Myocyte (in vitro differentiated cells): ENCODE data around the gene SLC37A4. TPM values are rescaled to one million over a fixed set of nuclear protein-coding genes. Genes with fewer than 3 reads are reported as not detected.
"Not testable (repeated sequence)": the region's sequence is repeated elsewhere in the genome, so short reads cannot be mapped to it uniquely, and the experiment has no call there.

Source experiments
- DNase-seq: peaks from one replicate; pipeline ENCODE4 v3.0.0-alpha.2; 2012; ENCODE audit warnings: low read depth
- polyA plus RNA-seq: library from polyadenylated mRNA; unstranded; fragments of >200 nt; gene quantifications from one replicate; pipeline ENCODE4 v1.2.1, GENCODE V29; 2012; ENCODE audit warnings: missing spikeins
- total RNA-seq: library from RNA; depleted of rRNA; stranded (reverse); fragments of >200 nt; gene quantifications from 2 replicates; pipeline ENCODE4 v1.2.3, GENCODE V29; 2014

Gene SLC37A4
- 19.0 and 19.3 TPM in 2 replicates for total RNA-seq
- polyA plus RNA-seq: 11.8 TPM

- DNase-seq: peak; percentile 97
Measured at GRCh38 chr11:119030329-119031047, at the start of gene SLC37A4. Gene SLC37A4, minus strand, starts transcription at chr11:119030877.

- no peak for DNase-seq
Measured at GRCh38 chr11:119078675-119079420, 48.2 kb upstream of the SLC37A4 start.

GRCh38 chr11:119077839-119078238 lies 47.2 kb upstream of the SLC37A4 start:
- DNase-seq: no peak

- peak; percentile 95 for DNase-seq
Measured at GRCh38 chr11:119067371-119068222, 36.9 kb upstream of the SLC37A4 start, which contains the start of gene VPS11. Gene VPS11, plus strand, starts transcription at chr11:119067818. Its CDS starts 6 bp downstream, at chr11:119067824.

- peak; percentile 12 for DNase-seq
Measured at GRCh38 chr11:119065369-119065768, 34.7 kb upstream of the SLC37A4 start.

GRCh38 chr11:119062779-119063178 lies 32.1 kb upstream of the SLC37A4 start:
- DNase-seq: peak; percentile 17

GRCh38 chr11:119061256-119061655 lies 30.6 kb upstream of the SLC37A4 start:
- DNase-seq: peak; percentile 43

GRCh38 chr11:119059128-119059527 lies 28.5 kb upstream of the SLC37A4 start:
- DNase-seq: not testable (repeated sequence)

- peak; percentile 98 for DNase-seq
Measured at GRCh38 chr11:119057000-119057769, 26.5 kb upstream of the SLC37A4 start, which contains the start of gene HYOU1. Gene HYOU1, minus strand, starts transcription at chr11:119057205. Its CDS starts 1,045 bp downstream, at chr11:119056160.

GRCh38 chr11:119056421-119056999 lies 25.8 kb upstream of the SLC37A4 start:
- DNase-seq: no peak

- DNase-seq: peak; percentile 44
Measured at GRCh38 chr11:119055901-119056300, 25.2 kb upstream of the SLC37A4 start.

GRCh38 chr11:119054418-119054817 lies 23.7 kb upstream of the SLC37A4 start:
- DNase-seq: no peak

- no peak for DNase-seq
Measured at GRCh38 chr11:119052163-119052814, 21.6 kb upstream of the SLC37A4 start.

- peak; percentile 39 for DNase-seq
Measured at GRCh38 chr11:119051440-119052162, 20.9 kb upstream of the SLC37A4 start.

- DNase-seq: no peak
Measured at GRCh38 chr11:119049081-119049480, 18.4 kb upstream of the SLC37A4 start.

GRCh38 chr11:119048644-119049043 lies 18.0 kb upstream of the SLC37A4 start:
- DNase-seq: no peak

- DNase-seq: no peak
Measured at GRCh38 chr11:119047205-119047604, 16.5 kb upstream of the SLC37A4 start.

GRCh38 chr11:119046489-119046888 lies 15.8 kb upstream of the SLC37A4 start:
- DNase-seq: no peak

GRCh38 chr11:119044708-119045107 lies 14.0 kb upstream of the SLC37A4 start:
- no peak for DNase-seq
